Measurements from ENCODE around the gene FAM98B.

FAM98B gene

DNA sequence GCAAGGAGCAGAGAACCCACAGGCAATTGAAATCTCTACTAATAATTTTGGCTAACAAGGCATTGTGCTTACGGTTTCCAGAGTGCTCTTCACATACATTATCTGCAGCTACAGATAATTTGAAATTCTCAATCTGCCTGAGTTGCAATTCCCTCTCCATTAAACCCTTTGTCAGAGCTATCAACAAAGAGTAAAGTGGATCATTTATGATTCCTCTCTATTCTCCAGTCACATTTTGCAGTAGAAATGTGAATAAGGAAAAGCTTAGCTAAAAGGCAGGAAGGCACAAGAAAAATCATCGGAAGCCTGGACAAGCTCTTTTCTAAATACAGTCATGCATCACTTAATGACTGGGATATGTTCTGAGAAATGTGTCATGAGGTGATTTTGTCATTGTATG, 49.6 kb downstream of the FAM98B start:
- H4K20me1 ChIP-seq (ENCODE audit: insufficient read depth, low read length), result no peaks in the 10 kb centered on the region
- no peaks in the 10 kb centered on the region for H3K27me3 ChIP-seq (replicated peaks; ENCODE audit: insufficient read depth, low read length)
- no peak overlapping the region for H2AFZ ChIP-seq (ENCODE audit: low read length)
- no peak overlapping the region for H3K4me2 ChIP-seq (ENCODE audit: low read depth, low read length)
- no peak for DNase-seq
- TF ChIP-seq, protein P1, sequence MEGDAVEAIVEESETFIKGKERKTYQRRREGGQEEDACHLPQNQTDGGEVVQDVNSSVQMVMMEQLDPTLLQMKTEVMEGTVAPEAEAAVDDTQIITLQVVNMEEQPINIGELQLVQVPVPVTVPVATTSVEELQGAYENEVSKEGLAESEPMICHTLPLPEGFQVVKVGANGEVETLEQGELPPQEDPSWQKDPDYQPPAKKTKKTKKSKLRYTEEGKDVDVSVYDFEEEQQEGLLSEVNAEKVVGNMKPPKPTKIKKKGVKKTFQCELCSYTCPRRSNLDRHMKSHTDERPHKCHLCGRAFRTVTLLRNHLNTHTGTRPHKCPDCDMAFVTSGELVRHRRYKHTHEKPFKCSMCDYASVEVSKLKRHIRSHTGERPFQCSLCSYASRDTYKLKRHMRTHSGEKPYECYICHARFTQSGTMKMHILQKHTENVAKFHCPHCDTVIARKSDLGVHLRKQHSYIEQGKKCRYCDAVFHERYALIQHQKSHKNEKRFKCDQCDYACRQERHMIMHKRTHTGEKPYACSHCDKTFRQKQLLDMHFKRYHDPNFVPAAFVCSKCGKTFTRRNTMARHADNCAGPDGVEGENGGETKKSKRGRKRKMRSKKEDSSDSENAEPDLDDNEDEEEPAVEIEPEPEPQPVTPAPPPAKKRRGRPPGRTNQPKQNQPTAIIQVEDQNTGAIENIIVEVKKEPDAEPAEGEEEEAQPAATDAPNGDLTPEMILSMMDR (IDR thresholded peaks at IDR 0.05; ENCODE audit: low read length), result no peak
- TF ChIP-seq EZH2phosphoT487 (IDR thresholded peaks at IDR 0.05; ENCODE audit: low read length), result no peak
- TF ChIP-seq EZH2 (optimal IDR thresholded peaks at IDR 0.05; ENCODE audit: low read depth, low read length), result no peak
- no peaks in the 10 kb centered on the region for H3K79me2 ChIP-seq (ENCODE audit: low read length)
- no peaks in the 10 kb centered on the region for H3K9me2 ChIP-seq (replicated peaks; ENCODE audit: insufficient read depth, low read length)
- no peak overlapping the region for H3K27ac ChIP-seq (ENCODE audit: low read length)
- no peaks in the 10 kb centered on the region for H3F3A ChIP-seq (ENCODE audit: insufficient read depth, low read length)
- no peaks in the 10 kb centered on the region for H3K9me3 ChIP-seq (replicated peaks; ENCODE audit: insufficient read depth, low read length)
- H3K36me3 ChIP-seq (replicated peaks; ENCODE audit: insufficient read depth, low read length), result no peaks in the 10 kb centered on the region
- no peak overlapping the region for H3K4me3 ChIP-seq (ENCODE audit: low read length)
- H3K9ac ChIP-seq (ENCODE audit: low read length), result no peak overlapping the region
- no peaks in the 10 kb centered on the region for H3K4me1 ChIP-seq (ENCODE audit: low read length)

GRCh38 chr15:38504680-38505467, 50.9 kb downstream of the FAM98B start:
- no peaks in the 10 kb centered on the region for H3K4me1 ChIP-seq (ENCODE audit: low read length)
- no peak for TF ChIP-seq EZH2phosphoT487 (IDR thresholded peaks at IDR 0.05; ENCODE audit: low read length)
- TF ChIP-seq EZH2 (optimal IDR thresholded peaks at IDR 0.05; ENCODE audit: low read depth, low read length), result no peak
- TF ChIP-seq, protein P1 (IDR thresholded peaks at IDR 0.05; ENCODE audit: low read length), result no peak
- no peaks in the 10 kb centered on the region for H3K9me2 ChIP-seq (replicated peaks; ENCODE audit: insufficient read depth, low read length)
- no peaks in the 10 kb centered on the region for H3F3A ChIP-seq (ENCODE audit: insufficient read depth, low read length)
- no peaks in the 10 kb centered on the region for H3K79me2 ChIP-seq (ENCODE audit: low read length)
- DNase-seq, result no peak
- H3K9me3 ChIP-seq (replicated peaks; ENCODE audit: insufficient read depth, low read length), result no peaks in the 10 kb centered on the region
- no peaks in the 10 kb centered on the region for H4K20me1 ChIP-seq (ENCODE audit: insufficient read depth, low read length)
- no peaks in the 10 kb centered on the region for H3K36me3 ChIP-seq (replicated peaks; ENCODE audit: insufficient read depth, low read length)
- no peak overlapping the region for H3K27ac ChIP-seq (ENCODE audit: low read length)
- no peak overlapping the region for H3K9ac ChIP-seq (ENCODE audit: low read length)
- no peaks in the 10 kb centered on the region for H3K27me3 ChIP-seq (replicated peaks; ENCODE audit: insufficient read depth, low read length)
- H2AFZ ChIP-seq (ENCODE audit: low read length), result no peak overlapping the region
- no peak overlapping the region for H3K4me2 ChIP-seq (ENCODE audit: low read depth, low read length)
- no peak overlapping the region for H3K4me3 ChIP-seq (ENCODE audit: low read length)

GRCh38 chr15:38506997-38507396, 53.1 kb downstream of the FAM98B start:
- H3K79me2 ChIP-seq (ENCODE audit: low read length), result no peaks in the 10 kb centered on the region
- H3K9ac ChIP-seq (ENCODE audit: low read length), result no peak overlapping the region
- no peak for DNase-seq
- H3K4me2 ChIP-seq (ENCODE audit: low read depth, low read length), result no peak overlapping the region
- H4K20me1 ChIP-seq (ENCODE audit: insufficient read depth, low read length), result no peaks in the 10 kb centered on the region
- no peaks in the 10 kb centered on the region for H3K27me3 ChIP-seq (replicated peaks; ENCODE audit: insufficient read depth, low read length)
- no peaks in the 10 kb centered on the region for H3K4me1 ChIP-seq (ENCODE audit: low read length)
- no peaks in the 10 kb centered on the region for H3K9me2 ChIP-seq (replicated peaks; ENCODE audit: insufficient read depth, low read length)
- no peaks in the 10 kb centered on the region for H3K9me3 ChIP-seq (replicated peaks; ENCODE audit: insufficient read depth, low read length)
- no peak for TF ChIP-seq EZH2 (optimal IDR thresholded peaks at IDR 0.05; ENCODE audit: low read depth, low read length)
- no peak for TF ChIP-seq EZH2phosphoT487 (IDR thresholded peaks at IDR 0.05; ENCODE audit: low read length)
- TF ChIP-seq, protein P1 (IDR thresholded peaks at IDR 0.05; ENCODE audit: low read length), result no peak
- H3F3A ChIP-seq (ENCODE audit: insufficient read depth, low read length), result no peaks in the 10 kb centered on the region
- no peak overlapping the region for H2AFZ ChIP-seq (ENCODE audit: low read length)
- H3K27ac ChIP-seq (ENCODE audit: low read length), result no peak overlapping the region
- no peaks in the 10 kb centered on the region for H3K36me3 ChIP-seq (replicated peaks; ENCODE audit: insufficient read depth, low read length)
- H3K4me3 ChIP-seq (ENCODE audit: low read length), result no peak overlapping the region

All from MM.1S (cell line).